HEK293 (cell line): ENCODE results near the gene PIK3R3.
A peak's percentile ranks its signal among the peaks of the same experiment; 100 is the strongest.

Experiments used
- CTCF ChIA-PET: fragments of 350-600 bp; formaldehyde crosslinking; extraction: SDS; loops from one replicate; lab custom pipeline; 2021; ENCODE audit warnings: antibody characterized with exemption; lab: Yijun Ruan, JAX
- POLR2A ChIA-PET: fragments of 300-600 bp; formaldehyde crosslinking; extraction: SDS; loops from one replicate; lab custom pipeline; 2020; ENCODE audit warnings: antibody characterized with exemption, inconsistent platforms; lab: Yijun Ruan, JAX
- H3K27ac ChIP-seq: fragments of 200-500 bp; sonication (Bioruptor generic); 2 replicates; pipeline ENCODE4 v1.5.1; 2014; ENCODE audit warnings: low read depth, low read length, control low read depth, inconsistent platforms; ENCODE audit errors: extremely low read depth
- H3K36me3 ChIP-seq, 2 experiments: fragments of 200-500 bp in 1 of 2; sonication (Bioruptor generic) in 1 of 2; 1 replicate in 1 of 2; 2 replicates in 1 of 2; pipeline ENCODE4 v1.5.1; 2014 to 2017; ENCODE audit warnings: inconsistent platforms in 2 of 2, low read length in 2 of 2; ENCODE audit not compliant: control insufficient read depth in 2 of 2, insufficient read depth in 1 of 2
- H3K4me1 ChIP-seq: fragments of 200-500 bp; sonication (Bioruptor generic); 2 replicates; pipeline ENCODE4 v1.5.1; 2014; ENCODE audit warnings: mild to moderate bottlenecking, low read length, inconsistent platforms; ENCODE audit not compliant: control insufficient read depth, insufficient read depth
- H3K4me3 ChIP-seq: 2 replicates; pipeline ENCODE4 v1.5.1; 2011; ENCODE audit warnings: low read depth, mild to moderate bottlenecking, control low read depth, low read length, moderate library complexity
- H3K9me3 ChIP-seq: fragments of 200-500 bp; sonication (Bioruptor generic); 2 replicates; pipeline ENCODE4 v1.5.1; 2014; ENCODE audit warnings: low read depth, low read length, inconsistent platforms; ENCODE audit not compliant: control insufficient read depth, insufficient read depth
- ZNF449 ChIP-seq: fragments of 450-650 bp; formaldehyde crosslinking; IDR thresholded peaks from 2 replicates; pipeline ENCODE4 v1.5.1; 2017; ENCODE audit warnings: missing biosample characterization, mild to moderate bottlenecking, missing genetic modification characterization, moderate library complexity
- ZNF76 ChIP-seq: fragments of 450-650 bp; formaldehyde crosslinking; IDR thresholded peaks from 2 replicates; pipeline ENCODE4; 2016; ENCODE audit warnings: low read depth, missing biosample characterization, missing genetic modification characterization, borderline replicate concordance

Gene PIK3R3

GRCh38 chr1:45994423-45994822 is 138.0 kb downstream of the PIK3R3 start:
- CTCF ChIA-PET, result interaction anchor here (1.1 kb wide), 1 partner anchor 120 kb away, joined by 3 read pairs; no protein-coding TSS in a partner anchor

More at GRCh38 chr1:45994423-45994822, 138.0 kb downstream of the PIK3R3 start:
- H3K36me3 ChIP-seq, result peaks cover 0 to 5% of the 10 kb centered on the region in 2 experiments; a peak in 1 of 3 replicates
- POLR2A ChIA-PET, result no interaction called here
- no peak for TF ChIP-seq ZNF76 (tag by site-specific recombination)
- peak; percentile 42; the same call in 1 of the 2 replicates for TF ChIP-seq ZNF449 (tag by site-specific recombination)
- no peaks in the 10 kb centered on the region for H3K4me1 ChIP-seq
- H3K9me3 ChIP-seq, result no peaks in the 10 kb centered on the region
- no peak overlapping the region for H3K27ac ChIP-seq
- H3K4me3 ChIP-seq, result no peak overlapping the region
